Smooth muscle cell (in vitro differentiated cells): ENCODE measurements around the gene ZDHHC11B. TPM values are rescaled to one million over a fixed set of nuclear protein-coding genes. Genes with fewer than 3 reads are reported as not detected.

Experiments
- DNase-seq: peaks from one replicate; lab custom pipeline; 2025; ENCODE audit not compliant: unreplicated experiment; lab: John Stamatoyannopoulos, UW
- H2AFZ ChIP-seq: fragments of 200-600 bp; sonication (generic); 2 replicates; pipeline ENCODE4 v1.6.0; 2016; ENCODE audit warnings: antibody characterized with exemption, low read depth, mild to moderate bottlenecking
- H3F3A ChIP-seq: fragments of 200-600 bp; sonication (generic); 2 replicates; pipeline ENCODE4 v1.6.0; 2017; ENCODE audit warnings: antibody characterized with exemption, low read depth
- H3K27ac ChIP-seq: fragments of 200-600 bp; sonication (generic); 2 replicates; pipeline ENCODE4 v1.5.1; 2016; ENCODE audit warnings: low read depth, mild to moderate bottlenecking
- H3K27me3 ChIP-seq: fragments of 200-600 bp; sonication (generic); 2 replicates; pipeline ENCODE4 v1.6.1; 2016; ENCODE audit warnings: low read depth, mild to moderate bottlenecking
- H3K36me3 ChIP-seq: fragments of 200-600 bp; sonication (generic); 2 replicates; pipeline ENCODE4 v1.5.1; 2016; ENCODE audit warnings: low read depth
- H3K4me1 ChIP-seq: fragments of 200-600 bp; sonication (generic); 2 replicates; pipeline ENCODE4 v1.5.1; 2016; ENCODE audit warnings: low read depth
- H3K4me2 ChIP-seq: fragments of 200-600 bp; sonication (generic); 2 replicates; pipeline ENCODE4 v1.6.0; 2016; ENCODE audit warnings: mild to moderate bottlenecking
- H3K4me3 ChIP-seq: fragments of 200-600 bp; sonication (generic); 2 replicates; pipeline ENCODE4 v1.5.1; 2016; ENCODE audit warnings: mild to moderate bottlenecking
- H3K79me2 ChIP-seq: fragments of 200-600 bp; sonication (generic); 2 replicates; pipeline ENCODE4 v1.6.0; 2016; ENCODE audit warnings: low read depth, mild to moderate bottlenecking
- H3K9ac ChIP-seq: fragments of 200-600 bp; sonication (generic); 2 replicates; pipeline ENCODE4 v1.6.0; 2016; ENCODE audit warnings: low read depth
- H3K9me3 ChIP-seq: fragments of 200-600 bp; sonication (generic); replicated peaks from 2 replicates; pipeline ENCODE4 v1.5.1; 2016; ENCODE audit warnings: low read depth
- H4K20me1 ChIP-seq: fragments of 200-600 bp; sonication (generic); 2 replicates; pipeline ENCODE4 v1.6.0; 2016; ENCODE audit warnings: low read depth
- CTCF ChIP-seq: fragments of 200-600 bp; sonication (generic); IDR thresholded peaks from 2 replicates; pipeline ENCODE4 v1.5.1; 2017; ENCODE audit warnings: borderline replicate concordance, mild to moderate bottlenecking, antibody characterized with exemption; ENCODE audit not compliant: insufficient read depth, poor library complexity, severe bottlenecking
- WGBS: methylation state at CpG from one replicate; pipeline ENCODE4 v1.1.7; 2016; ENCODE audit warnings: low lambda C conversion rate; 5-methylcytosine and 5-hydroxymethylcytosine counted together
- polyA plus RNA-seq: library from polyadenylated mRNA; unstranded; fragments of >200 nt; fragmentation: Nextera tagmentation; extraction: Ambion mirVana; gene quantifications from 2 replicates; pipeline ENCODE4 v1.2.1, GENCODE V29; 2016
- total RNA-seq: library from RNA; depleted of rRNA; stranded (reverse); fragments of >200 nt; gene quantifications from 2 replicates; pipeline ENCODE4 v1.2.3, GENCODE V29; 2014

The ZDHHC11B gene
- total and polyA plus RNA-seq, 2 experiments from 2014 or later, result not detected

- no peak overlapping the region for H3K4me2 ChIP-seq
- H3K36me3 ChIP-seq, result no peaks in the 10 kb centered on the region
- no peaks in the 10 kb centered on the region for H3K9me3 ChIP-seq
- H3K4me3 ChIP-seq, result no peak overlapping the region
- peaks cover 3% of the 10 kb centered on the region for H3K4me1 ChIP-seq
- H3K27me3 ChIP-seq, result no peaks in the 10 kb centered on the region
- no peak overlapping the region for H2AFZ ChIP-seq
- no peaks in the 10 kb centered on the region for H3F3A ChIP-seq
- 81% methylated on average over 19 of the region's 19 CpGs for WGBS
- H3K79me2 ChIP-seq, result no peaks in the 10 kb centered on the region
- H3K9ac ChIP-seq, result peak overlapping the region; percentile 57
- DNase-seq, result no peak
- no peak for TF ChIP-seq CTCF
- no peaks in the 10 kb centered on the region for H4K20me1 ChIP-seq
- no peak overlapping the region for H3K27ac ChIP-seq
These were observed 111.2 kb downstream of the ZDHHC11B start for GRCh38 chr5:673161-673830.

- Histone ChIP-seq H3K79me2 (no peaks in the 10 kb centered on the region), H3K4me1 (peaks cover 3% of the 10 kb centered on the region), H3K27me3 (no peaks in the 10 kb centered on the region), H3K9me3 (no peaks in the 10 kb centered on the region), H4K20me1 (no peaks in the 10 kb centered on the region), H3K9ac (peak overlapping the region; percentile 57), H3K36me3 (no peaks in the 10 kb centered on the region), H2AFZ (no peak overlapping the region), H3K4me3 (no peak overlapping the region), H3F3A (no peaks in the 10 kb centered on the region), H3K4me2 (no peak overlapping the region), H3K27ac (no peak overlapping the region)
- TF ChIP-seq CTCF, result no peak
- 65% methylated on average over 27 of the region's 27 CpGs for WGBS
- peak; percentile 21 for DNase-seq
These were observed 112.0 kb downstream of the ZDHHC11B start for GRCh38 chr5:672329-673160.

- no peaks in the 10 kb centered on the region for H4K20me1 ChIP-seq
- peaks cover 3% of the 10 kb centered on the region for H3K4me1 ChIP-seq
- no peaks in the 10 kb centered on the region for H3K9me3 ChIP-seq
- no peaks in the 10 kb centered on the region for H3K36me3 ChIP-seq
- no peak overlapping the region for H3K4me3 ChIP-seq
- H3K27ac ChIP-seq, result no peak overlapping the region
- no peak overlapping the region for H2AFZ ChIP-seq
- no peaks in the 10 kb centered on the region for H3K27me3 ChIP-seq
- peak; percentile 31 for DNase-seq
- H3K79me2 ChIP-seq, result no peaks in the 10 kb centered on the region
- 50% methylated on average over 27 of the region's 27 CpGs for WGBS
- no peaks in the 10 kb centered on the region for H3F3A ChIP-seq
- H3K4me2 ChIP-seq, result peak overlapping the region; percentile 28
- H3K9ac ChIP-seq, result peak overlapping the region; percentile 51
- TF ChIP-seq CTCF, result peak; percentile 80
These were observed 112.8 kb downstream of the ZDHHC11B start for GRCh38 chr5:671459-672328.
